HG03442 (cell line): Measurements from ENCODE around the gene KLK15.

Source experiments
- ATAC-seq: cut with Tn5 transposase; IDR thresholded peaks from one replicate; pipeline ENCODE4 v1.9.1; 2021; ENCODE audit warnings: mild to moderate bottlenecking, moderate library complexity; ENCODE audit not compliant: unreplicated experiment

KLK15 gene

DNA sequence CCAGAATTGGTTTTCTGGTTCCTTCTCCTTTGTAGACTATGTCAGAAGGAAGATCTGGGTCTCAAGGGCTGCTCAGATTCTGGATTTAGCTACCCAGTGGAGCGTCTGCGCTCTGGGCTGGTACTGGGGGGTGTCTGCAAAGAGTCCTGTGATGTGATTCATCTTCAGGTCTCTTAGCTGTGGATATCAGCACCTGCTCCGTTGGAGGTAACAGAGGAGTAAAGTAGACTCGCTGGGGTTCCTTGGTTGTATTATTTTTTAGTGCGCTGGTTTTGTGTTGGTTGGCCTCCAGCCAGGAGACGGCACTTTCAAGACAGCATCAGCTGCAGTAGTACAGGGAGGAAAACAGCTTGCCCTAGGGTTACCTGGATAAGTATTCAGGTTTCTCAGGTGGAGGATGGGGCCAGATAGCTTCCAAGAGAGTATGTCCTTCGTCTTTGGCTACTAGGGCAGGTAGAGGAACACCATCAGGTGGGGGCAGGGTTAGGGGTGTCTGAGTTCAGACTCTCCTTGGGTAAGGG, 10.4 kb upstream of the KLK15 start:
- ATAC-seq = no peak

DNA sequence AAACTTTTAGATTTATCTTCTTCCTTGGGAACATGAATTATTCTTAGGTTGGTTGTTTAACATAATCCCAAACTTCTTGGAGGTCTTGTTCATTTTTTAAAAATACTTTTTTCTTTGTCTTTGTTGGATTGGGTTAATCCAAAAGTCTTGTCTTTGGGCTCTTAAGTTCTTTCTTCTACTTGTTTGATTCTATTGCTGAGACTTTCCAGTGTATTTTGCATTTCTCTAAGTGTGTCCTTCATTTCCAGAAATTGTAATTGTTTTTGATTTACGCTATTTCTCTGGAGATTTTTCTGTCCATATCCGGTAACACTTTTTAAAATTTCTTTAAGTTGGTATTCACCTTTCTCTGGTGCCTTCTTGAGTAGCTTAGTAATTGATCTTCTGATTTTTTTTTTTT, 9.8 kb upstream of the KLK15 start:
- ATAC-seq = no peak

DNA sequence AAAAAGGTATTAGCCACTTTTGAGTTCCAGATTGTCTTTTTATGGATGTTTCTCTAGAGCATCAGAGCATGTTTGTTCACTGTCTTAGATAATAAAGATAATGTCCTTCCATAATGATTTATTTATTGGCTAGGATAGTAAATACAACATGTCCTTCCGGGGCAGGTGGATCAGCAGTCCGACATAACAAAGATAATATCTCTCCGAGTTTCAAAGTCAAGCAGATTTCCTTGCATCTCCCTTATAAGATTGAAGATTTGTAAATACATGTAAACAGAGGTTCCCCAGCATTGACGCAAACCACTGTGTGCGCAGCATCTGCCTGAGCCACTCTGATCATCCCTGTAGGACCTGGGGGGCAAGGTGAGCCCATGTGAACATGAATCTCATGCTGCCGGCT, 8.8 kb upstream of the KLK15 start:
- no peak for ATAC-seq

DNA sequence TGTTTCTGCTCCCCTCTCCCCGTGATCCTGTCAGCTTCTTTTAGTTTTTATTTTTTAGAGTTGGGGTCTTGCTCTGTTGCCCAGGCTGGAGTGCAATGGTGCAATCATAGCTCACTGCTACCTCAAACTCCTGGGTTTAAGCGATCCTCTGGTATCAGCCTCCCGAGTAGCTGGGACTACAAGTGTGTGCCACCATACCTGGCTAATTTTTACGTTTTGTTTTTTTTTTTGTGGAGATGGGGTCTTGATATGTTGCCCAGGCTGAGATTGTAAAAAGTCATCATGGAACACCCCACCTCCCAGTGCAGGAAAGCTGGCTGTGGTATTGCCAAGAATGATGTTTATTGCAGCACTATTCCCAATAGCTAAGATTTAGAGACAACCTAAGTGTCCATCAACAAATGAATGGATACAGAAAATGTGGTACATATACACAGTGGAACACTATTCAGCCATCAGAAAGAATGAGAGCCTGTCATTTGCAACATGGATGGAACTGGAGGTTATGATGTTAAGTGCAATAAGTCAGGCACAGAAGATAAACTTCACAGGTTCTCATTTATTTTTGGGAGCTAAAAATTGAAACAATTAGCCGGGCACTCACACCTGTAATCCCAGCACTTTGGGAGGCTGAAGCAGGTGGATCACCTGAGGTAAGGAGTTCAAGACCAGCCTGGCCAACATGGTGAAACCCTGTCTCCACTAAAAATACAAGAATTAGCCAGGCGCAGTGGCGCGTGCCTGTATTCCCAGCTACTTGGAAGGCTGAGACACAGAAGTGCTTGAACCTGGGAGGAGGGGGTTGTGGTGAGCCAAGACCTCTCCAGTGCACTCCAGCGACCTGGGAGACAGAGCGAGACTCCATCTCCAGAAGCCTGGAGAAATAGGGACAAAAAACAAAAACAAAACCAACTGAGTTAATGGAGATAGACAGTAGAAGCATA, 6.6 kb upstream of the KLK15 start:
- no peak for ATAC-seq

DNA sequence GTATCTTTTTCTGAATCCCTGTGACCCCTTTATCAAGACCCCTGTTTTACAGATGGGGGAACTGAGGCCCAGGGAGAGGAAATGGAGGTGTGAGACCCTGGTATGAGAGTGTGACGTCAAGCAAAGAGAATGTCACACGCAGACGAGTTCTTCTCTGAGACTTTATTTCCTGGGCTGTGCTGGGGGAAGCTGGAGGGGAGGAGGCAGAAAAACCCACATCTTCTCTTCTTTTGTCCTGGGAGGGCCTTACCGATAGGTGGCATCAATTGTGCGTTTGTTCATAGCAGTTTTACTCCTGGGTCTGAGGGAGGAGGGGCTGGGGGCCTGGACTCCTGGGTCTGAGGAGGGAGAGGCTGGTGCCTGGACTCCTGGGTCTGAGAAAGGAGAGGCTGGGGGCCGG, 4.9 kb upstream of the KLK15 start:
- no peak for ATAC-seq

DNA sequence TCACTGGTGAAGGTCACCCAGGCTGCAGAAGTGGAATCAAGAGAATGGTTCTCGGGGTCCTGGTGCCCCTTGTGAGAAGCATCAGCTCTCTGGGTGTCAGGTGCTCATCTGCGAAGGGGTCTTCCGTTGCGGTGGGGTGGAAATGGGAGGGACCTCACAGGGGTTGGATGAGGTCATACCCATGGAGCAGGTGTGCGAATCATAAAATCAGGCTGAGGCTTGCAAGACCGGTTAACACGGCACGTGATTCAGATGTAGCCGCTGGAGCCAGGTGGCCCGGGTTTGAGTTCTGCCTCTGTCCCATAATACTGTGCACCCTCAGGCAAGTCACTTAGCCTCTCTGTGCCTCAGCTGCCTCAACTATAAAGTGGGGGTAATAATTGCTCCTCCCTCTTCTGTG, 3.9 kb upstream of the KLK15 start:
- ATAC-seq = no peak

DNA sequence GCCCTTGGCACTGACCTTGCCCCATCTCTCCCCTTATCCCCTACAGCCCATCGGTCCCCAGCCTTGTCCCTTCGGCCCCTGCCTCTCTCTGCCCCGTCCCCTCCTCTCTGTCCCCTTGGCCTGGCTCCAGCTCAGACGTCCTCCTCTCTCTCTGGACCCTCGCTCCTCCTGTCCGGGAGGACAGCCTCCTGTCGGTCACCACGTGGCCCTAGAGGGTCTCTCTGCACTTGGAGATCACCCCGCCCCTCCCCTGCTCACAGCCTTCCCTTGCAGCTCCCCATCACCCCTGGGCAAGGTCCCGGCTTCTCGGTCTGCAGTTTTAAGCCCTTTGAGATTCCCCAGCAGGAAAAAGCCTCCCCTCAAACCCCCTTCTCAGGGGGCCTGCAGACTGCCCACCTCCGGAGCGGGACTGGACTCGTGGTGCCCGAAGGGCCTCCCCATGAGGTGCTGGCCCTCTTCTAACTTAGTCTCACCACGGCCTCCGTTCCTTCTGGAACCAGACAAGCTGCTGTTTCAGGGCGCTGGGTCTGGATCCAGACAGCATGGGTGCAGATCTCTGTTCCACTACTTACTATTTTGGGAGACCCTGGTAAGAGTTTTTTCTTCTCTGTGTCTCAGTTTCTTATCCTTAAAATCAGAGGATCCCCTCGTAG, 3.3 kb upstream of the KLK15 start:
- ATAC-seq = no peak

DNA sequence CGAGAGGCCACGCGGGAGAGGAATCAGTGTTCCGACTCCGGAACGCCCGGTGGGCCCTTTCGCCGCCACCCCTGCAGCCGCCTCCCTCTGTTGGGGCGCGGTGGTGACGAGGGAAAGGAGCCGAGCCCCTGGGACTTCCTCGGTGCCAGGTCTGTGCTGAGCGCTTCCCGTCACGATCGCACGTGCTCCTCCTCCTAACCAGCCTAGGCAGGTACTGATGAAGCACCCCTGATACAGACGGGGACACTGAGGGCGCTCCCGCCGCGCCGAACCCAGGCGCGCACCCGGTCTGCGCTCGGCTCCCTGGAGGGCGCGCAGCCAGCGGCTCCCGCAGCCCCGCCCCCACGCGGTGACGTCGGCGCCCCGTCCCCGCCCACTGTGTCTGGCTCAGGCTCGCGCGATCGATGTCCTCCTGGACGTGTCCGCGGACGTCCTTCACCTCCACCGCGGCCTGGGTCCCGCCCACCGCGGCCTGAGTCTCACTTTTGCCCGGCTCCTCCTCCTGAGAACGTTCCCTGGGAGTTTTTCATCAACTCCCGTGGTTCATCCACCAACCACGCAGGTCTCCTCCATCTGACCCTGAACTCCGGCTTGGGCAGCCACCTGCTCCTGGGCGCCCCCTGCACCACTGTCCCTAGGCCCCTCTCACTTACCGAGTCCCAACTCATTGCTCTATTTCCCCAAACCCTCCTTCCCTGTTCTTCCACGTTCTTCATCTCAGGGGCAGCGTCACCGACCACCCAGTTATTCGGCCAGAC, 2.6 kb upstream of the KLK15 start:
- ATAC-seq = peak; percentile 81

GRCh38 chr19:50835103-50835784, 1.9 kb upstream of the KLK15 start:
- no peak for ATAC-seq

- no peak for ATAC-seq
These were observed 411 bp upstream of the KLK15 start for GRCh38 chr19:50833802-50834167.

GRCh38 chr19:50832666-50833065, 708 bp downstream of the KLK15 start:
- ATAC-seq = no peak

GRCh38 chr19:50831026-50831396, 2.4 kb downstream of the KLK15 start:
- ATAC-seq = no peak

GRCh38 chr19:50830266-50831025, 2.9 kb downstream of the KLK15 start:
- ATAC-seq = no peak

DNA sequence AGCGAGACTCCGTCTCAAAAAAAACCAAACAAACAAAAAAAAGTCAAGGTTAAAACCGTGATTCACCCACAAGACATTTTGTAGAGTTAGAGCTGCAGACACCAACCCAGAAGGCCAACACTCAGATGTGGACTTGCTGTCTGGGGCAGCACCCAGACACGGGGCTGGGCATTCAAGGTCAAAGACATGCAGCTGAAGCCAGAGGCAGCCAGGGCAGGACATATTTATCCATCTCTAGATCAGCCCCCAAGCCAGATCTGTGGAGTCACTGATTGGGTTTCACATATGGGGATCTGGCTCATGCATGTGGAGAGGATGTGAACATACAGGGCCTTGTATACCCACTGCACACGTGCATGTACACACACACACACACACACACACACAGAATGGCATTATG, 3.6 kb downstream of the KLK15 start:
- ATAC-seq = no peak

- ATAC-seq = no peak
These were observed 5.9 kb downstream of the KLK15 start for GRCh38 chr19:50827476-50827875.

GRCh38 chr19:50826492-50827240, 6.7 kb downstream of the KLK15 start:
- no peak for ATAC-seq

GRCh38 chr19:50823389-50824042, 9.9 kb downstream of the KLK15 start, which contains the start of gene KLK1:
TSS of gene KLK1 (minus strand) at chr19:50823787. CDS start at chr19:50823748, 39 bp downstream.
- no peak for ATAC-seq

DNA sequence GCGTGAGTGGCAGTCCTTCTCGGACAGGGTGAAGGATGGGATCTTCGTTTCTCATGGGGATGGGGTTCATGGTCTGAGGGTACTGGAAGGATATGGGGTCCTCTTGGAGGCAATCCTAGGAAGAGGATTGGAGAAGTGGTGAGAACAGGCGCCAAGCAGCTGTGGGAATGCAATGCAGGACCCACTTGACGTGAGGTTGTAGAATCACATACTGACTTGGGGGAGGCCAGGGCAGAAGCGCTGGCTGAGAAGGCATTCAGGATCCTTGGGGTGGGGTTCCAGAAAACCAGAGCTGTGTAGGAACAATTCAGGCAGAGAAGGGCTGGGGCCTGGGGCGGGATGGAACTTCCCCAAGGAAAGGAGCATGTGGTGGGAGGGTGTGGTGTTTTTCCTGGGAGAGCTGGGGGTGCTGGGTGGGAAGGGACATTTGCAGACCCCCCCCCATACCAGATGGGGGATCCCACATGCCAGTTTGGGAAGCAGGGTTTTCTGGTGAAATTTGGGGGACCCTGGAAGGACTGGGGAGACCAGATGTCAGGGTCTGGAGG, 10.6 kb downstream of the KLK15 start:
- no peak for ATAC-seq

- no peak for ATAC-seq
These were observed 11.8 kb downstream of the KLK15 start for GRCh38 chr19:50821622-50822021.
